ENCODE measurements around the gene SUSD6. TPM values are rescaled to one million over a fixed set of nuclear protein-coding genes. Genes with fewer than 3 reads are reported as not detected.

Gene SUSD6
- total and polyA plus RNA-seq, 2 donors from 2014 or later: 14.3 to 84.2 TPM

- Histone ChIP-seq H3K9me3 (ENCODE audit: control insufficient read depth in 2 of 3, insufficient read depth in 1 of 3, low read length in 3 of 3) (no peaks in the 10 kb centered on the region), H3K36me3 (ENCODE audit: control insufficient read depth in 2 of 3, insufficient read depth in 3 of 3, low read length in 3 of 3) (no peaks in the 10 kb centered on the region), H3K4me1 (ENCODE audit: control insufficient read depth in 2 of 3, insufficient read depth in 2 of 3, low read depth in 1 of 3, low read length in 3 of 3) (peaks cover 0 to 21% (median 0%) of the 10 kb centered on the region in 3 donors), H3K27ac (ENCODE audit: low read depth in 2 of 2, low read length in 2 of 2) (no peak overlapping the region), H3K27me3 (ENCODE audit: control insufficient read depth, insufficient read depth, low read length) (peaks cover 27% of the 10 kb centered on the region), H3K4me3 (ENCODE audit: low read length in 3 of 3) (no peak overlapping the region), H3K9ac (ENCODE audit: low read length in 3 of 3) (no peak overlapping the region)
- intact Hi-C loops (cut with DNase I): no loop called here
- TF ChIP-seq, protein P1, sequence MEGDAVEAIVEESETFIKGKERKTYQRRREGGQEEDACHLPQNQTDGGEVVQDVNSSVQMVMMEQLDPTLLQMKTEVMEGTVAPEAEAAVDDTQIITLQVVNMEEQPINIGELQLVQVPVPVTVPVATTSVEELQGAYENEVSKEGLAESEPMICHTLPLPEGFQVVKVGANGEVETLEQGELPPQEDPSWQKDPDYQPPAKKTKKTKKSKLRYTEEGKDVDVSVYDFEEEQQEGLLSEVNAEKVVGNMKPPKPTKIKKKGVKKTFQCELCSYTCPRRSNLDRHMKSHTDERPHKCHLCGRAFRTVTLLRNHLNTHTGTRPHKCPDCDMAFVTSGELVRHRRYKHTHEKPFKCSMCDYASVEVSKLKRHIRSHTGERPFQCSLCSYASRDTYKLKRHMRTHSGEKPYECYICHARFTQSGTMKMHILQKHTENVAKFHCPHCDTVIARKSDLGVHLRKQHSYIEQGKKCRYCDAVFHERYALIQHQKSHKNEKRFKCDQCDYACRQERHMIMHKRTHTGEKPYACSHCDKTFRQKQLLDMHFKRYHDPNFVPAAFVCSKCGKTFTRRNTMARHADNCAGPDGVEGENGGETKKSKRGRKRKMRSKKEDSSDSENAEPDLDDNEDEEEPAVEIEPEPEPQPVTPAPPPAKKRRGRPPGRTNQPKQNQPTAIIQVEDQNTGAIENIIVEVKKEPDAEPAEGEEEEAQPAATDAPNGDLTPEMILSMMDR (IDR thresholded peaks at IDR 0.05; ENCODE audit: borderline replicate concordance, extremely low read depth, insufficient read depth): no peak
- FAIRE-seq: no peak
- no peak for DNase-seq
These were observed 41.5 kb upstream of the SUSD6 start for GRCh38 chr14:69569859-69570258.

- FAIRE-seq: no peak
- TF ChIP-seq, protein P1 (IDR thresholded peaks at IDR 0.05; ENCODE audit: borderline replicate concordance, extremely low read depth, insufficient read depth): no peak
- H3K4me1 ChIP-seq (ENCODE audit: control insufficient read depth in 2 of 3, insufficient read depth in 2 of 3, low read depth in 1 of 3, low read length in 3 of 3): peaks cover 0 to 21% (median 0%) of the 10 kb centered on the region in 3 donors
- H3K9ac ChIP-seq (ENCODE audit: low read length in 3 of 3): no peak overlapping the region
- intact Hi-C loops (cut with DNase I): no loop called here
- H3K36me3 ChIP-seq (ENCODE audit: control insufficient read depth in 2 of 3, insufficient read depth in 3 of 3, low read length in 3 of 3): no peaks in the 10 kb centered on the region
- no peak overlapping the region for H3K27ac ChIP-seq (ENCODE audit: low read depth in 2 of 2, low read length in 2 of 2)
- no peaks in the 10 kb centered on the region for H3K9me3 ChIP-seq (ENCODE audit: control insufficient read depth in 2 of 3, insufficient read depth in 1 of 3, low read length in 3 of 3)
- no peak for DNase-seq
- H3K4me3 ChIP-seq (ENCODE audit: low read length in 3 of 3): no peak overlapping the region
- peaks cover 27% of the 10 kb centered on the region for H3K27me3 ChIP-seq (ENCODE audit: control insufficient read depth, insufficient read depth, low read length)
These were observed 40.5 kb upstream of the SUSD6 start for GRCh38 chr14:69570836-69571330.

- TF ChIP-seq, protein P1 (IDR thresholded peaks at IDR 0.05; ENCODE audit: borderline replicate concordance, extremely low read depth, insufficient read depth): no peak
- peaks cover 31% of the 10 kb centered on the region for H3K27me3 ChIP-seq (ENCODE audit: control insufficient read depth, insufficient read depth, low read length)
- no peak overlapping the region for H3K27ac ChIP-seq (ENCODE audit: low read depth in 2 of 2, low read length in 2 of 2)
- H3K4me1 ChIP-seq (ENCODE audit: control insufficient read depth in 2 of 3, insufficient read depth in 2 of 3, low read depth in 1 of 3, low read length in 3 of 3): peaks cover 0 to 21% (median 0%) of the 10 kb centered on the region in 3 donors
- H3K9ac ChIP-seq (ENCODE audit: low read length in 3 of 3): no peak overlapping the region
- DNase-seq: peak in 1 of 5 donors; percentile 60
- H3K9me3 ChIP-seq (ENCODE audit: control insufficient read depth in 2 of 3, insufficient read depth in 1 of 3, low read length in 3 of 3): no peaks in the 10 kb centered on the region
- H3K4me3 ChIP-seq (ENCODE audit: low read length in 3 of 3): peak overlapping the region in 1 of 3 donors; percentile 32
- intact Hi-C loops (cut with DNase I): no loop called here
- FAIRE-seq: no peak
- H3K36me3 ChIP-seq (ENCODE audit: control insufficient read depth in 2 of 3, insufficient read depth in 3 of 3, low read length in 3 of 3): no peaks in the 10 kb centered on the region
These were observed 39.9 kb upstream of the SUSD6 start for GRCh38 chr14:69571449-69572029.

All from kidney (tissue), 14 donors.